GM12878 (cell line): ENCODE results near the gene LASP1. TPM values are rescaled to one million over a fixed set of nuclear protein-coding genes. Genes with fewer than 3 reads are reported as not detected.

Experiments
- ATAC-seq: fragments of 200-7000 bp; cut with Tn5 transposase; 3 replicates; pipeline ENCODE4 v1.9.1; 2020; ENCODE audit warnings: mild to moderate bottlenecking, moderate library complexity
- BruUV-seq: library from RNA; stranded (reverse); fragments of 400-500 nt; replicated peaks from 2 replicates; lab custom pipeline; 2021; lab: Mats Ljungman, UMichigan
- CTCF ChIA-PET: fragments of 300-600 bp; sonication (Branson Sonifier 250); formaldehyde crosslinking; extraction: SDS; loops from one replicate; lab custom pipeline; 2021; ENCODE audit warnings: inconsistent platforms; lab: Yijun Ruan, JAX
- POLR2A ChIA-PET: fragments of 350-600 bp; formaldehyde crosslinking; extraction: SDS; loops from one replicate; lab custom pipeline; 2021; ENCODE audit warnings: inconsistent platforms; lab: Charles Lee
- RAD21 ChIA-PET: fragments of 300-600 bp; sonication (Branson Sonifier 250); formaldehyde crosslinking; loops from one replicate; lab custom pipeline; 2023; ENCODE audit warnings: antibody characterized with exemption; ENCODE audit not compliant: unreplicated experiment; lab: Charles Lee
- SMC1A ChIA-PET: fragments of 300-600 bp; sonication (Branson Sonifier 250); formaldehyde crosslinking; loops from one replicate; lab custom pipeline; 2023; ENCODE audit not compliant: unreplicated experiment, uncharacterized antibody; lab: Charles Lee
- DNase-seq: peaks from one replicate; pipeline ENCODE4 v3.0.0-alpha.2; 2011; ENCODE audit warnings: low read depth, low spot score
- FAIRE-seq: peaks from 3 replicates; lab custom pipeline; 2011; peaks lifted over from hg19 to GRCh38; lab: Jason Lieb, UNC
- H2AFZ ChIP-seq: 2 replicates; pipeline ENCODE4 v1.6.0; 2011; ENCODE audit warnings: low read depth, low read length, control low read depth; ENCODE audit not compliant: control insufficient read depth
- H3K27ac ChIP-seq: 2 replicates; pipeline ENCODE4 v1.5.1; 2011; ENCODE audit warnings: control low read depth; ENCODE audit not compliant: control insufficient read depth, insufficient read depth
- H3K27me3 ChIP-seq, 2 experiments: replicated peaks in 1 of 2; 2 replicates each; pipeline versions ENCODE4 v1.6.0 to v1.6.1; 2011; ENCODE audit warnings: low read length in 1 of 2; ENCODE audit not compliant: control insufficient read depth in 2 of 2, insufficient read depth in 2 of 2
- H3K36me3 ChIP-seq, 2 experiments: 2 replicates each; pipeline ENCODE4 v1.5.1; 2011; ENCODE audit warnings: low read length in 1 of 2; ENCODE audit not compliant: control insufficient read depth in 2 of 2, insufficient read depth in 2 of 2
- H3K4me1 ChIP-seq: 2 replicates; pipeline ENCODE4 v1.6.1; 2011; ENCODE audit warnings: mild to moderate bottlenecking, low read length, moderate library complexity, mixed read lengths; ENCODE audit not compliant: control insufficient read depth, insufficient read depth
- H3K4me2 ChIP-seq: 2 replicates; pipeline ENCODE4 v1.6.0; 2011; ENCODE audit warnings: control low read depth; ENCODE audit not compliant: control insufficient read depth, insufficient read depth
- H3K4me3 ChIP-seq: fragments of 200-600 bp; sonication (generic); 2 replicates; pipeline ENCODE4 v1.5.1; 2016
- H3K79me2 ChIP-seq: 2 replicates; pipeline ENCODE4 v1.6.0; 2011; ENCODE audit warnings: low read length; ENCODE audit not compliant: control insufficient read depth, insufficient read depth
- H3K9ac ChIP-seq: 2 replicates; pipeline ENCODE4 v1.8.0; 2011; ENCODE audit warnings: low read length, control low read depth, mixed read lengths; ENCODE audit not compliant: control insufficient read depth, insufficient read depth
- H3K9me3 ChIP-seq: replicated peaks from 3 replicates; pipeline ENCODE4 v1.5.1; 2011; ENCODE audit warnings: mild to moderate bottlenecking, low read length; ENCODE audit not compliant: control insufficient read depth, insufficient read depth
- H4K20me1 ChIP-seq: 2 replicates; pipeline ENCODE4 v1.6.0; 2011; ENCODE audit not compliant: control insufficient read depth, insufficient read depth
- BCL3 ChIP-seq: IDR thresholded peaks from 2 replicates; pipeline ENCODE4 v1.6.1; 2011; ENCODE audit warnings: borderline replicate concordance, low read depth, mild to moderate bottlenecking, moderate library complexity, low read length; ENCODE audit not compliant: insufficient read depth, poor library complexity, severe bottlenecking
- CREB1 ChIP-seq: IDR thresholded peaks from 2 replicates; pipeline ENCODE4 v1.6.1; 2012; ENCODE audit warnings: low read depth, mild to moderate bottlenecking, inconsistent platforms
- CTCF ChIP-seq, 3 experiments: IDR thresholded peaks in 2 of 3; conservative IDR thresholded peaks in 1 of 3; 2 replicates each; pipeline ENCODE4 v1.5.1; 2011; ENCODE audit warnings: low read depth in 3 of 3, low read length in 3 of 3, mild to moderate bottlenecking in 3 of 3, control low read depth in 2 of 3, moderate library complexity in 2 of 3, inconsistent platforms in 1 of 3, mixed read lengths in 1 of 3; ENCODE audit not compliant: control insufficient read depth in 2 of 3, insufficient read depth in 1 of 3; ENCODE audit errors: extremely low read depth in 1 of 3
- HDAC6 ChIP-seq: fragments of 200-600 bp; sonication (generic); IDR thresholded peaks from one replicate; pipeline ENCODE4 v1.8.0; 2017; ENCODE audit warnings: antibody characterized with exemption; ENCODE audit not compliant: unreplicated experiment
- HDGF ChIP-seq: fragments of 450-650 bp; IDR thresholded peaks from 2 replicates; pipeline ENCODE4 v1.6.1; 2016; ENCODE audit warnings: antibody characterized with exemption
- KDM1A ChIP-seq: fragments of 200-600 bp; sonication (generic); IDR thresholded peaks from 2 replicates; pipeline ENCODE4 v1.6.1; 2016; ENCODE audit warnings: borderline replicate concordance
- MYC ChIP-seq: IDR thresholded peaks from 2 replicates; pipeline ENCODE4 v1.6.1; 2011; ENCODE audit warnings: mild to moderate bottlenecking, low read length, moderate library complexity, inconsistent platforms; ENCODE audit not compliant: insufficient read depth, insufficient replicate concordance, insufficient read length, severe bottlenecking
- ZNF24 ChIP-seq: fragments of 450-650 bp; IDR thresholded peaks from 2 replicates; pipeline ENCODE4 v1.6.1; 2017; ENCODE audit warnings: antibody characterized with exemption, mild to moderate bottlenecking
- ZNF384 ChIP-seq: IDR thresholded peaks from 2 replicates; pipeline ENCODE4 v1.6.1; 2012; ENCODE audit warnings: low read depth, mild to moderate bottlenecking, low read length, improper control_type of control experiment, borderline replicate concordance
- WGBS: methylation state at CpG from one replicate; pipeline ENCODE4 v1.1.6; 2016; ENCODE audit warnings: low lambda C conversion rate; ENCODE audit not compliant: insufficient replicate concordance, insufficient coverage; ENCODE audit errors: missing lambda C conversion rate; 5-methylcytosine and 5-hydroxymethylcytosine counted together
- in situ Hi-C: fragments of 300-500 bp; cut with MboI; formaldehyde crosslinking; loops from 9 replicates; pipeline ENCODE4 v1.14.3; 2018; ENCODE audit warnings: mixed read lengths
- intact Hi-C: fragments of 100-400 bp; cut with micrococcal nuclease; formaldehyde crosslinking; loops from one replicate; pipeline ENCODE4 v1.14.2; 2022; ENCODE audit not compliant: unreplicated experiment
- polyA plus RNA-seq, 11 experiments: library from polyadenylated mRNA; depleted of rRNA in 4 of 11; unstranded in 6 of 11; stranded (reverse) in 5 of 11; fragments of >200 nt; fragmentation: Nextera tagmentation in 4 of 11; fragmentation: Illumina TruSeq in 1 of 11; extraction: Ambion mirVana in 4 of 11; extraction: Trizol in 1 of 11; gene quantifications; 1 replicate in 1 of 11; 2 replicates in 10 of 11; pipeline versions ENCODE4 v1.2.1 to v1.2.3, GENCODE V29; 2011 to 2016; ENCODE audit warnings: inconsistent platforms in 2 of 11, missing spikeins in 2 of 11, low read depth in 1 of 11
- total RNA-seq, 4 experiments: library from RNA; depleted of rRNA in 3 of 4; stranded (reverse); fragments of >200 nt in 3 of 4; fragmentation: Illumina TruSeq in 1 of 4; extraction: Trizol in 1 of 4; gene quantifications; 2 replicates each; pipeline versions ENCODE4 v1.2.1 to v1.2.3, GENCODE V29; 2013 to 2021

LASP1 gene
- total and polyA plus RNA-seq, 10 of the 15 experiments (the other 5 are each of a cell fraction or from before 2014, with no cell fraction given) = 21.0 to 114 (median 59.3) TPM

GRCh38 chr17:38882870-38883269 lies 13.0 kb downstream of the LASP1 start:
- DNase-seq = no peak
- POLR2A ChIA-PET = interaction anchor here (0.5 to 0.6 kb wide), 2 partner anchors 55 to 635 kb away, joined by 3 to 7 read pairs; no protein-coding TSS in a partner anchor
- Histone ChIP-seq H3K27ac (peak overlapping the region; percentile 55), H3K4me3 (no peak overlapping the region), H3K79me2 (peaks cover 37% of the 10 kb centered on the region)
- TF ChIP-seq HDGF = no peak
- TF ChIP-seq, all 136 proteins: peak for 0
- no peak overlapping the region for H3K9ac ChIP-seq
- peak overlapping the region; percentile 48 for H3K4me2 ChIP-seq
- ATAC-seq (no peak), FAIRE-seq (no peak)
- no TSS peak for BruUV-seq
- H3K27me3 ChIP-seq = no peaks in the 10 kb centered on the region
- 75% methylated on average over 2 of the region's 2 CpGs for WGBS
- H3K4me1 ChIP-seq = peaks cover 31% of the 10 kb centered on the region
- peaks cover 5% of the 10 kb centered on the region; the same call in 1 of the 2 replicates for H4K20me1 ChIP-seq
- H3K36me3 ChIP-seq = peaks cover 33 to 52% of the 10 kb centered on the region in 2 experiments; a peak in 3 of 4 replicates
- intact Hi-C loops (no loop called here), in situ Hi-C loops (no loop called here)
- RAD21 ChIA-PET = interaction anchor here (1.1 kb wide), 1 partner anchor 100 kb away, joined by 3 read pairs; no protein-coding TSS in a partner anchor
- CTCF ChIA-PET = interaction anchor here (1.3 to 4.0 kb wide), 2 partner anchors 13 to 44 kb away, joined by 4 to 27 read pairs; partner anchors contain the start of gene LASP1
- H2AFZ ChIP-seq = no peak overlapping the region
- SMC1A ChIA-PET = interaction anchor here (1.2 to 3.2 kb wide), 3 partner anchors 10 to 15 kb away, joined by 3 to 7 read pairs (median 7); no protein-coding TSS in a partner anchor
- H3K9me3 ChIP-seq = no peaks in the 10 kb centered on the region

- ChIA-PET RAD21 (interaction anchor here (0.6 kb wide), 1 partner anchor 29 kb away, joined by 3 read pairs; no protein-coding TSS in a partner anchor), POLR2A (interaction anchor here (0.6 to 1.7 kb wide), 3 partner anchors 14 to 30 kb away, joined by 3 to 4 read pairs (median 3); partner anchors contain the start of gene RPL23), CTCF (interaction anchor here (0.8 to 1.1 kb wide), 2 partner anchors 15 to 39 kb away, joined by 3 to 4 read pairs; no protein-coding TSS in a partner anchor), SMC1A (interaction anchor here (1.2 to 1.4 kb wide), 2 partner anchors 11 to 14 kb away, joined by 3 read pairs; no protein-coding TSS in a partner anchor)
- peak overlapping the region; percentile 46 for H3K9ac ChIP-seq
- WGBS = 75% methylated on average over 18 of the region's 19 CpGs
- intact Hi-C loops = no loop called here
- ATAC-seq (peak; percentile 41), FAIRE-seq (no peak), DNase-seq (no peak)
- H2AFZ ChIP-seq = no peak overlapping the region
- in situ Hi-C loops = no loop called here
- H3K27ac ChIP-seq = peak overlapping the region; percentile 70
- H3K9me3 ChIP-seq = no peaks in the 10 kb centered on the region
- H3K4me3 ChIP-seq = peak overlapping the region; percentile 34; the same call in 1 of the 2 replicates
- BruUV-seq = no TSS peak
- peaks cover 5% of the 10 kb centered on the region; the same call in 1 of the 2 replicates for H4K20me1 ChIP-seq
- peak overlapping the region; percentile 62 for H3K4me2 ChIP-seq
- peaks cover 36% of the 10 kb centered on the region for H3K79me2 ChIP-seq
- H3K36me3 ChIP-seq = peaks cover 35 to 45% of the 10 kb centered on the region in 2 experiments; a peak in 3 of 4 replicates
- no peaks in the 10 kb centered on the region for H3K27me3 ChIP-seq
- peaks cover 31% of the 10 kb centered on the region for H3K4me1 ChIP-seq
- TF ChIP-seq ZNF24 = no peak
- TF ChIP-seq ZNF384 = peak; percentile 59; the same call in 1 of the 2 replicates
- no peak for TF ChIP-seq MYC
- 0 out of 6 replicates have a peak, but pooled peaks of 1 of the 3 experiments have one; percentile 20 for TF ChIP-seq CTCF (IDR thresholded peaks at IDR 0.05 in 2 of 3, conservative IDR thresholded peaks at IDR 0.05 in 1 of 3; ENCODE audit: control insufficient read depth in 2 of 3, extremely low read depth in 1 of 3, insufficient read depth in 1 of 3, low read depth in 3 of 3, low read length in 3 of 3)
- no peak for TF ChIP-seq CREB1
- TF ChIP-seq KDM1A = no peak
- TF ChIP-seq BCL3 = no peak
- TF ChIP-seq HDAC6 = no peak
These were observed 14.0 kb downstream of the LASP1 start for GRCh38 chr17:38883592-38884526.
